ENCODE data around the gene SAMD11.
"Not testable (repeated sequence)": the region's sequence is repeated elsewhere in the genome, so short reads cannot be mapped to it uniquely, and the experiment has no call there.

SAMD11 gene

DNA sequence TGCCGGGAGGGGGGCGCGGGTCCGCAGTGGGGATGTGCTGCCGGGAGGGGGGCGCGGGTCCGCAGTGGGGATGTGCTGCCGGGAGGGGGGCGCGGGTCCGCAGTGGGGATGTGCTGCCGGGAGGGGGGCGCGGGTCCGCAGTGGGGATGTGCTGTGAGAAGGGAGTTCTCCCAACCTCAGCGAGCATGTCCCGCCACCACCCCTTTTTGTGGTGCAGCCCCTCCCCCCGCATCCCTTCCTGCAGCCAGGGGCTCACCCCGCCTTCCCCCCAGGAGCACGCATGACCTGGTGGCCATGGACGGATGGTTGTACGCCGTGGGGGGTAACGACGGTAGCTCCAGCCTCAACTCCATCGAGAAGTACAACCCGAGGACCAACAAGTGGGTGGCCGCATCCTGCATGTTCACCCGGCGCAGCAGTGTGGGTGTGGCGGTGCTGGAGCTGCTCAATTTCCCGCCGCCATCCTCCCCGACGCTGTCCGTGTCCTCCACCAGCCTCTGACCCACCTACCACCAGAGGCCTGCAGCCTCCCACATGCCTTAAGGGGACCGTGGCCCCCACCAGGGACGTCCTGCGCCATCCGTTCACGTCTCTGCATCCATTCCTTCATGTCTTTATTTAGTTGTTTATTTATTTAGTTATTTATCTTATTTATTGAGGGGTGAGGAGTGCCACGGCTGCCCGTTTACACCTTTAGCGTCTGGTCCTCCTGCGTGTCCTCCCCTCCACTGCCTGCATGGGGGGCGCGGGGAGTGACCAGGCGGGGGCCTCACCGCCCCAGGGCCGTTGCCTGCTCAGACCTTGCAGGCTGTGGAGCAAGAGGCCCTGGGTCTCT lies 41.2 kb downstream of the SAMD11 start:
- no peak for FAIRE-seq

GRCh38 chr1:965526-966134 lies 41.9 kb downstream of the SAMD11 start:
- no peak for FAIRE-seq

DNA sequence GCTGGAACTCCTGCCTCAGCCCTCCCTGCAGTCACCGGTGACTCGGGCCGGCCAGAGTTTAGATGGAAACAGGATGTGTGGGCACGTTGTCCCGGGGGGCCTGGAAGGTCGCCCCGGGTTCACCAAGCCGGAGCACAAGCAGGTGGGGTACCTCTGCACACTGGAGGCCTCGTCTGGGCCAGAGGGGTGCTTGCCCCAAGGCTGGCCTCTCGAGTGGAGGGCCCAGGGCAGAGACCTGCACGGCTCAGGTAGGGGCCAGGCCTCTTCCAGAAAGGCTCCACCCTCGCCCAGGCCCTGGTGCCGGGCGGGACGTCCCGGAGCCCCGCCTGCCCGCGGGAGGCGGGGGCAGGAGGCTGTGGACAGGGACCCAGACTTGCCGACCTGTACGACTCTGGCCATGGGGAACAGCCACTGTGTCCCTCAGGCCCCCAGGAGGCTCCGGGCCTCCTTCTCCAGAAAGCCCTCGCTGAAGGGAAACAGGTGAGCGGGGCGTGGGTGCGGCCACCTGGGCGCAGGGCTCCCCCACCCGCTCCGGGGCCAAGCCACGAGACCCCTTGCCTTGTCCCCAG lies 42.5 kb downstream of the SAMD11 start, which contains the start of gene PLEKHN1:
TSS of gene PLEKHN1 (plus strand) at position 348 of the 569 bp plus-strand sequence. CDS start at position 398, 50 bp downstream.
- FAIRE-seq: no peak

- FAIRE-seq: no peak
Measured at GRCh38 chr1:966704-967300, 43.1 kb downstream of the SAMD11 start.

- no peak for FAIRE-seq
Measured at GRCh38 chr1:967466-968343, 44.0 kb downstream of the SAMD11 start.

GRCh38 chr1:969260-969855 lies 45.6 kb downstream of the SAMD11 start:
- FAIRE-seq: no peak

DNA sequence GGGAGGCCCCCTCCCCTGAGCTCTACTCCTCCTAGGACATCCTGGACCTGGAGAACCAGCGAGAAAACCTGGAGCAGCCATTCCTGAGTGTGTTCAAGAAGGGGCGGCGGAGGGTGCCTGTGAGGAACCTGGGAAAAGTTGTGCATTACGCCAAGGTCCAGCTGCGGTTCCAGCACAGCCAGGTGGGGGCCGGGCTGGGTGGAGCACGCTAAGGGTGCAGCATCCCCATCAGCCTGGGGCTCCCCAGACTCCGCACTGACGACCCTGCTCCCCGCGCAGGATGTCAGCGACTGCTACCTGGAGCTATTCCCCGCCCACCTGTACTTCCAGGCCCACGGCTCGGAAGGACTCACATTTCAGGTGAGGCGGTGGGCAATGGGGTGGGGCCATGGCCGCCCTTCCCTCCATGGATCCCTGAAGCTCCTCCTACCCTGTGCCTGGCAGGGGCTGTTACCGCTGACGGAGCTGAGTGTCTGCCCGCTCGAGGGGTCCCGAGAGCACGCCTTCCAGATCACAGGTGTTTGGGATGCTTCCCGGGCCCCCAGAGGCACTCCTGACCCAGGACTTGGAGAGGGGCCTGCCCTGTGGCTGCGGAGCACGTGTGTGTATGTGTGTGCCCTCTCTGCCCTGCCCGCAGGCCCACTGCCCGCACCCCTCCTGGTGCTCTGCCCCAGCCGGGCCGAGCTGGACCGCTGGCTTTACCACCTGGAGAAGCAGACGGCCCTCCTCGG lies 46.7 kb downstream of the SAMD11 start:
- no peak for FAIRE-seq

- FAIRE-seq: no peak
Measured at GRCh38 chr1:970973-971730, 47.4 kb downstream of the SAMD11 start.

DNA sequence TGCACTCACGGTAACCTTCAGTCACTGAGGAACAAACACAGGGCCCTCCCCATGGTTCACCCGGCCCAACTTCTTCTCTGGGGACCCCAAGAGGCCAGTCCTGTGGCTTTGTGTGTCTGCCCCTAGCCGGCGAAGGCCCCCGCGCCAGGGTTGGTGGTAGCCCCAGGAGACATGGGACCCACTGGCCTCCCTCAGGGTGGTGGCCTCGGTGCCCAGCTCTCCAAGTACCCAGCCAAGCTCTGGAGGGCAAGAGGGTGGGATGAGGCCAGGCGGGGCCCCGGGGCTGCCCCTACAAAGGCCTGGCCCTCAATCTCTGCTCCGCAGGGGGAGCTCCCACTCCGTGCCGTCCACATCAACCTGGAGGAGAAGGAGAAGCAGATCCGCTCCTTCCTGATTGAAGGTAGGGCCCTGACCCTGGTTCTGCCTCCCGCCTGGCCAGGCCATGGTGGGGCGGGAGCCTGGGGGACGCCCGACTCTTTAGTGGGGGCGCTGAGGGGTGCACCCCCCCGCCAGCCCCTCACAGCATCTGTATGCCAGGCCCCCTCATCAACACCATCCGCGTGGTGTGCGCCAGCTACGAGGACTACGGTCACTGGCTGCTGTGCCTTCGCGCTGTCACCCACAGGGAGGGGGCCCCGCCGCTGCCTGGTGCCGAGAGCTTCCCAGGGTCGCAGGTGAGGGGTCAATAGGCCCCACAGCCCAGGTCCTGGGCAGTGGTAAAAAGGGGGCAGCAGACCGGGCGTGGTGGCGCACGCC lies 48.2 kb downstream of the SAMD11 start:
- FAIRE-seq: no peak

DNA sequence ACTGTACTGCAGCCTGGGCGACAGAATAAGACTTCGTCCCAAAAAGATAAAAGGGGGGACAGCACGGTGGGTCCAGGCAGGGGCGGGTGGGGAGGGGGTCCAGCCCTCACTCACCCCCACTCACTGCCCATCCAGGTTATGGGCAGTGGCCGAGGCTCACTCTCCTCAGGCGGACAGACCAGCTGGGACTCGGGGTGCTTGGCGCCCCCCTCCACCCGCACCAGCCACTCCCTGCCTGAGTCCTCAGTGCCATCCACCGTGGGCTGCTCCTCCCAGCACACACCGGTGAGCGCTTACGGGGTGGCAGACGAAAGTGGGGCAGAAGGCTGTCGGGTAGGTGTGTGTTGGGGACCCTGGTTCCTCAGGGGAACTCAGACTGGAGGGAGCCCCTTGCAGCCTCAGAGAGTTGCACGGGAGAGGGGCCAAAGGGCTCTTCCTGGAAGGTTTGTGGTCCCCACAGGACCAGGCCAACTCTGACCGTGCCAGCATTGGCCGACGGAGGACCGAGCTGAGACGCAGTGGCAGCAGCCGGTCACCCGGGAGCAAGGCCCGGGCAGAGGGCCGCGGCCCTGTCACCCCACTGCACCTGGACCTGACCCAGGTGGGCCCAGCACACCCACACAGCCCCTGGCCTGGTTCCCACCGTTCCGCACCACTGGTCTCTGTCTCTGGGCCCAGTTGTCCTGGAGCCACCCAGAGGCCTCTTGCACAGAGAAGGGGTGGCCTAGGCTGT lies 49.2 kb downstream of the SAMD11 start:
- no peak for FAIRE-seq

DNA sequence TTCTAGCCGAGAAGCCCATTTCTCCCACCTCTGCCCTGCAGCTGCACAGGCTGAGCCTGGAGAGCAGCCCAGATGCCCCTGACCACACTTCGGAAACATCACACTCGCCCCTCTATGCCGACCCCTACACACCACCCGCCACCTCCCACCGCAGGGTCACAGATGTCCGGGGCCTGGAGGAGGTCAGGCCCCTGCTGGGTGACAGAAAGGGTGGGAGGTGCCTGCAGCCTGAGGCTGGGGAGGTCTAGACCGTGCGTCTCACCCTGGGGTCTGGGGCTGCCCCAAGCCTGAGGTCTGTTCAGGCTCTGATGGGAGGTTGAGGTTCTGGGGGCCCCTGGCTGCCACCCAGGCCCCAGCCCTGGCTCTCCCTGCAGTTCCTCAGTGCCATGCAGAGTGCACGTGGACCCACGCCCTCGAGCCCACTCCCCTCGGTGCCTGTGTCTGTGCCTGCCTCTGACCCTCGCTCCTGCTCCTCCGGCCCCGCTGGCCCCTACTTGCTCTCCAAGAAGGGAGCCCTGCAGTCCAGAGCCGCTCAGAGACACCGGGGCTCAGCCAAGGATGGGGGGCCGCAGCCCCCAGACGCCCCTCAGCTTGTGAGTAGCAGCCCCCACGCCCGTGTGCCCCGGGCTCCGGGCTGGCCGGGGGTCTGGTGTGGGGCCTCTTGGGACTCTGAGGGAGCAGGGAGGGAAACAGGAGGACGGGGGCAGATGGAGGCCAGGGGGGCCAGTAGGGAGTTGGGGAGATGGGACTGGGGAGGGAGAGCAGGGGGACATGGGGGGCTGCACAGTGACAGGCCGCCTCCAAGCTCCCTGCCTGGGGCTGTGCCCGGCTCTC lies 50.0 kb downstream of the SAMD11 start:
- no peak for FAIRE-seq

DNA sequence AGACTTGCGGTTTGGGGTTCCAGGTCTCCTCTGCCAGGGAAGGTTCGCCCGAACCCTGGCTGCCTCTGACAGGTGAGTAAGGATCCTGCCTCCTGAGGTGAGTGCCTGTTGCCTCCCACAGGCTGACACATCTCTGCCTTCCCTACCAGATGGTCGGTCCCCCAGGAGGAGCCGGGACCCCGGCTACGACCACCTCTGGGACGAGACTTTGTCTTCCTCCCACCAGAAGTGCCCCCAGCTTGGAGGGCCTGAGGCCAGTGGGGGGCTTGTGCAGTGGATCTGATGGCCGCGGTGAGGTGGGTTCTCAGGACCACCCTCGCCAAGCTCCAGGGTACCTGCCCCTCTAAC lies 50.5 kb downstream of the SAMD11 start:
- FAIRE-seq: no peak

DNA sequence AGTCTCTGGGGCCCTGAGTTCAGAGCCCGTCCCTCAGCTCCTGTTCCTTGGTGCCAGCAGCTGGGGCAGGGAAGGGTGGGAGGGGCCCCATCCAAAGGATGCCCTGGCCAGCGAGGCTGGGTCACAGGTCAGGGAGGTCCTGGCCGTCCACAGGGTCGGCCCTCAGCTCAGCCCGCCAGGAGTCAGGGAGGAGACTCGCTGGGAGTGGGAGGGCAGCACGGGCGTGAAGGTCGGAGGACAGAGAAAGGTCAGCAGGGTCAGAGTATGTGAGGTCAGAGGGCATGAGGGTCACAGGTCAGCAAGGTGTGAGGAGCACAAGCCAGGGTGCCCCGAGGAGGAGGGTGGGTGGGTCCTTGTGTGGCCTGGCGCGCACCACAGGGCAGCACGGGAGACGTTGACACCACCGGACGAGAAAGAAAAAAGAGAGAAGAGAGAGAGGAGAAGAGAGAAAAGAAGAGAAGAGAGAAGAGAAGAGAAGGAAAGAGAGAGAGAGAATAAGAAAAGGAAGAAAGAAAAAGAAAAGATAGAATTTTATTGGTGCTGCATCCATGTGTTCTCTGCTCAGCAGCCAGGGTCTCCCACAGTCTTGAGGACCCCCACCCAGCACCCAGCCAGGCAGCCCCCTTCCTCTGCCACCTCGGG lies 51.1 kb downstream of the SAMD11 start:
- no peak for FAIRE-seq

DNA sequence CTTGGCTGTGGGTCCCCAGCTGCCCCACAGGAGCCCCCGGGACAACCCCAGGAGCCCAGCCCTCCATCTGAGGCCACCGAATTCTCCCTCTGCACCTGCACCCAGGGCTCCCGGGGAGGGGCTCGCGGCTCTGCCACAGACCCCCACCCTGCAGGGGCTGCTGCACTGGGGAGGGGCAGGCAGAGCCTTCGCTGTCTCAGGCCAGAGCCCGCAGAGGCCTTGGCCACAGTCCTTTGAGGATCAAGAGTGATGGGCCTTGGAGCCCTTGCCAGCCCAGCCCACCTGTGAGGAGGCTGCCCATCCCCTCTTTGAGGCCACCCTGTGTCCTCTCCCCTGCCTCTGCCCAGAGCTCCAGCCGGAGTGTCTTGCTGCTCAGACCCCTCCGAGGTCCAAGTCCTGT lies 51.6 kb downstream of the SAMD11 start:
- no peak for FAIRE-seq

DNA sequence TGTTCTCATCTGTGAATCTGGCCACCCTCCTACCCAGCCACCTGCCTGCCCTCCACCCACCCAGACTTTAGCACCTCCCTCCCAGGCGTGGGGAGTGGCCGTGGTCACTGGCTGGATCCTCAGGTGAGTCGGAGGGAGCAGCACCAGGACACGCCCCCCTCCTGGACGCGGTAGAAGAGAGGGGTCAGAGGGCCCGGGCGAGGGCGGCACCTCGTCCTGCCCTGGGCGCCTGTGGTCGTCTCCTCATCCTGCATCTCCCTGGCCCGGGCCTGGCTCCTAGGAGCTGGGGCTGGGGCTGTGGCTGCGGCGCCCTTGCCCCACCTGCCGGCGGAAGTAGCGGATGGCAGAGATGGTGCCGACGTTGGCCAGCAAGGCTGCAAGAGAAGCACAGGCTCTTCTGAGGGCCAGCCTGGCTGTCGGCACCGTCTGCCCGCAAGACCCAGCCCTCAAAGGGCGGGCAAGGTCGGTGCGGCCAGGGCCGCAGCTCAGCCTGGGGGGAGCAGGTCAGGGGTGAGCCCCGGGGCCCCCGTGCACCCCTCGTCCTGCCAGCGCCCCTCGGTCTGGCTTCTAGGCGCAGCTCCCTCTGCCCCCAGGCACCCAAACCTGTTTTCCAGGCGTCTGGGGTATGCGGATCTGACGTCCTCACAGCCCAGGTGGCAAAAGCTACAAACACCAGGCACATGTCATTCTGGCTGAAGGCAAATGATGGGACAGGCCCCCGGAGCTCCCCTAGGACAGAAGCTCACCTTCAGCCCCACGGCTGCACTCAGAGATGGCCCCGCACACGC lies 52.4 kb downstream of the SAMD11 start:
- FAIRE-seq: no peak

DNA sequence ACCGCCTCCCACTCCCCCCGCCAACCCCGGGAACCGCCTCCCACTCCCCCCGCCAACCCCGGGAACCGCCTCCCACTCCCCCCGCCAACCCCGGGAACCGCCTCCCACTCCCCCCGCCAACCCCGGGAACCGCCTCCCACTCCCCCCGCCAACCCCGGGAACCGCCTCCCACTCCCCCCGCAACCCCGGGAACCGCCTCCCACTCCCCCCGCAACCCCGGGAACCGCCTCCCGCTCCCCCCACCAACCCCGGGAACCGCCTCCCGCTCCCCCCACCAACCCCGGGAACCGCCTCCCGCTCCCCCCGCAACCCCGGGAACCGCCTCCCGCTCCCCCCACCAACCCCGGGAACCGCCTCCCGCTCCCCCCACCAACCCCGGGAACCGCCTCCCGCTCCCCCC lies 53.1 kb downstream of the SAMD11 start:
- FAIRE-seq: not testable (repeated sequence)
